GM06990 (cell line): Measurements from ENCODE around the gene MDK.

Experiments used
- DNase-seq: peaks from one replicate; pipeline ENCODE4 v3.0.0-alpha.2; 2011; ENCODE audit not compliant: insufficient read length; ENCODE audit errors: extremely low read depth
- H3K27me3 ChIP-seq: replicated peaks from 2 replicates; pipeline ENCODE4 v1.6.0; 2011; ENCODE audit warnings: low read length; ENCODE audit not compliant: control insufficient read depth, insufficient read depth
- H3K36me3 ChIP-seq: 2 replicates; pipeline ENCODE4 v1.5.1; 2011; ENCODE audit warnings: low read length; ENCODE audit not compliant: control insufficient read depth, insufficient read depth
- H3K4me3 ChIP-seq: replicated peaks from 2 replicates; pipeline ENCODE4 v1.5.1; 2011; ENCODE audit warnings: low read depth, mild to moderate bottlenecking, control low read depth, low read length
- CTCF ChIP-seq: IDR thresholded peaks from 2 replicates; pipeline ENCODE4 v1.5.1; 2011; ENCODE audit warnings: low read length, control low read depth, mild to moderate bottlenecking, inconsistent platforms; ENCODE audit not compliant: insufficient read depth, poor library complexity, severe bottlenecking

MDK gene, protein sequence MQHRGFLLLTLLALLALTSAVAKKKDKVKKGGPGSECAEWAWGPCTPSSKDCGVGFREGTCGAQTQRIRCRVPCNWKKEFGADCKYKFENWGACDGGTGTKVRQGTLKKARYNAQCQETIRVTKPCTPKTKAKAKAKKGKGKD

DNA sequence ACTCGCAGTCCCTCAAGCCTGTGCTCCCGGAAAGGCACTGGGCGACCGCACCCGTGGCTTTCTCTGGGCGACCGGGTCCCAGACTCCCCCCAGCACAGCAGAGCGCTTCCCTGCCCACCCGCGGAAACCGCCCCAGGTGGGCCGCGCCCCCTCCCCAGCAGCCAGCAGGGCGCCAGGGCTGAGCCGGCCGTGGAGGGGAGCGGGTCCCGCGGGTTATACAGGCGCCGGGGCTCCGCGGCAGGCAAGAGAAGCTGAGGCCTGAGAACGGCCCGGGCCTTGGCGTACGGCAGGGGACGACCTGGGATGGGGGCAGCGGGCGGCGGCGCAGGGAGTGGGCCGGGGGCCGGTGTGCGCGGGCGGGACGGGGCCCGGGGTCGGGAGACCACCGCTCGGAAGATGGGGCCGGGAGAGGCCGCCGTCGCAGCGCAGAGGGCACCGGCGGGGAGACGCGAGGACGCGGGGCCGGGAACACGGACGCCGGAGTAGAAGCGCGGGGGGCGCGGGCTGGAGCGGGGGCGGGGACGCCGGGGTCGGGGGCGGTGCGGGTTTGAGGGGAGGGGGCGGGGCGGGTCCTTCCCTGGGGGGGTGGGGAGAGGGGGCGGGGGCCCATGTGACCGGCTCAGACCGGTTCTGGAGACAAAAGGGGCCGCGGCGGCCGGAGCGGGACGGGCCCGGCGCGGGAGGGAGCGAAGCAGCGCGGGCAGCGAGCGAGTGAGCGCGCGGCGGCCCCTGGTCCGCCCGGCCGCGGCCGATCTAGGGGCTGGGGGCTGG lies at the start of gene MDK:
MDK (plus strand) TSS at position 622 of the 771 bp plus-strand sequence. CDS start 389 bp downstream, outside the sequence.
- peak within 1 kb of the TSS; percentile 59 for H3K4me3 ChIP-seq
- TF ChIP-seq CTCF = no peak
- no peak for DNase-seq
- peaks cover 7% of the 10 kb centered on the region for H3K36me3 ChIP-seq
- H3K27me3 ChIP-seq = peaks cover 1% of the 10 kb centered on the region; the same call in 1 of the 2 replicates

DNA sequence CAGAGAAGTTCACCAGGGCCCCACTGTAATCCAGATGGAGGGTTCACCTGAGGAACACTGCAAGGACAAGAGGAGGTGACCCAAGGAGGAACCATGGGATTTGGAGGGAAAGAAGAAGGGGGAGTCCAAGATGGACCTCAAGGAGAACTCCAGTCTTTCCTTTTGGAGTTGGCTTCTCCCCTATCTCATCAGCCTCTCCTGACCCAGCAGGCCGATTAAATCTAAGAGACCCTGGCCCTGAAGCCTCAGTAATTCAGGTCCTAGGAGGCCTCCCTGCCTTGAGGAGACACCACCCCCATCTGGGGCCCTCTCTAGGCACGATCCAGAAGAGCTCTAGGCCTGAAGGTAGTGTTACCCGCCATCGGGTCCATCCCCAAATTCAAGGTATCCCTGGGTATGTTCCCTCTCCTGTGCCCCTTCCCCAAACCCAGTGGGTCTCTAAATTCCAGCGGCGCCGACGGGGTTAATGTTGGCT lies 49.3 kb upstream of the MDK start:
- Histone ChIP-seq H3K4me3 (no peak overlapping the region), H3K27me3 (peaks cover 10% of the 10 kb centered on the region), H3K36me3 (no peaks in the 10 kb centered on the region)
- no peak for DNase-seq
- no peak for TF ChIP-seq CTCF

- no peak for DNase-seq
- Histone ChIP-seq H3K36me3 (no peaks in the 10 kb centered on the region), H3K27me3 (peaks cover 10% of the 10 kb centered on the region), H3K4me3 (no peak overlapping the region; the same call in 1 of the 2 replicates)
- no peak for TF ChIP-seq CTCF
Measured at GRCh38 chr11:46332568-46333393, 48.7 kb upstream of the MDK start.

DNA sequence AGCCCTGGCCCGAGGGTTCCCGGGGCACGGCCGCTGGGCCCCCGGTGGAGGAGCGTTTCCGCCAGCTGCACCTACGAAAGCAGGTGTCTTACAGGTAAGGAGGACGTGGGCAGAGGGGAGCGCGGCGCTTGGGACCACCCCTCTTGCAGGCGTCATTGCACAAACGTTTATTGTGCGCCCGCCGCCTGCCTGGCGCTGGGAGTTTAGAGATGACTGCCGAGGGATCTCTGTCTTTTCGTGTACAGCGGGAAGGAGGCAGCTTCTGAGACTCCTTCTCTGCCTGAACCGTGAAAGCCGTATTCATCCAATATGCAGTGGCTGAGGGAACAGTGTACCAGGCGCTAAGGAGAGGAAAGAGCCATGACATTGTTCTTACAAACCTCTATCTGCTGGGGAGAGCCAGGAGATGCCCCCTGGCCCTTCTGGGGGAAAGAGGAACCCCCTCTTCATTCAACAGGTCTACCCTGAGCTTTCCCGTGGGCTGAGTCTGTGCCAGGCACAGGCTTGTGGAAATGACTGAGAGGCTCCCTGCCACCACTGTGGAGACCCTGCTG lies 48.0 kb upstream of the MDK start:
- TF ChIP-seq CTCF = no peak
- no peak for DNase-seq
- peak overlapping the region; percentile 18 for H3K4me3 ChIP-seq
- no peaks in the 10 kb centered on the region for H3K36me3 ChIP-seq
- peaks cover 10% of the 10 kb centered on the region for H3K27me3 ChIP-seq

DNA sequence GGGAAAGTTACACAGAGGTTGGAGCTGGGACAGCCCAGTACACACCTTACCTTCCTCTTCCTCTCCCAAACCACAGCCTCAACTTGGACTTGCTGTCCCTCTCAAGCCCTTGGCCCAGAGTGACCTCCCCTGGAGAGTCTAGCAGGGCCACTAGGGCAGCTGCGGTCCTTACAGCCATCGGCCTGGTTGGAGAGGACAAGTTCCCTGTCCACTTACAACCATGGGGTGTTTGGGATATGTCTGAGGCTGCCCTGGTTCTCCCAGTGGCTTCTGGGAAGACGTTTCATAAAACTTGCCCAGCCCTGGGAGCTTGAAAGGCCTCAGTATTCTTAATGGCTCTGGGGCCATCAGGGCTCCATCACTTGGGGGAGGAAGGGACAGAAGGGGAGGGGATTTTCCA lies 47.3 kb upstream of the MDK start:
- Histone ChIP-seq H3K27me3 (peaks cover 10% of the 10 kb centered on the region), H3K4me3 (no peak overlapping the region), H3K36me3 (no peaks in the 10 kb centered on the region)
- no peak for DNase-seq
- no peak for TF ChIP-seq CTCF
